Stimulated activated CD4-positive, alpha-beta T cell treated with anti-CD3 and anti-CD28 coated beads, Interleukin-4, amount 100 ng/mL, for 1 hour (primary cell): Measurements from ENCODE around the gene PCNX1.
"Not testable (repeated sequence)": the region's sequence is repeated elsewhere in the genome, so short reads cannot be mapped to it uniquely, and the experiment has no call there.

Experiments used
- DNase-seq: peaks from one replicate; pipeline ENCODE4 v3.0.0-alpha.2; 2020

Gene PCNX1

GRCh38 chr14:70917633-70918032 is 10.4 kb downstream of the PCNX1 start:
- DNase-seq: no peak

DNA sequence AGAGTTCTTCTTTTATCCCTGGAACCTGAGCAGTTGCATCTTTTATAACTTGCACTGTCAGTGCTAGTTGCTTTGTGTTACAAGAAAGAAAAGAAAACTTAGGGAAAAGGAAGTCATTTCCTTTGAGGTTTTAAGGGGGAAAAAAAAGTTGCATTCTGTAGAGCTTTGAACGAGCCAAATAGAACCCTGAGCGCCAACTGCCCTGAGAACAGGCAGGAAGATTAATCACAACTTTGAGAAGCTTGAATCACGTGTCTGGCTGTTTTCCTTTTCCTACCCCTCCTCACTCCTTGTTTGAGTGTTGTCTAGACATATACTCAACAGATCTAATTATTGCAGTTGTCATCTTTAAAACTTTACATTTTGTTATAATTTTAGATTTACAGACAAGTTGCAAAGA is 12.5 kb downstream of the PCNX1 start:
- DNase-seq: no peak

- no peak for DNase-seq
Measured at GRCh38 chr14:70920608-70921007, 13.3 kb downstream of the PCNX1 start.

- DNase-seq: no peak
Measured at GRCh38 chr14:70921669-70922068, 14.4 kb downstream of the PCNX1 start.

DNA sequence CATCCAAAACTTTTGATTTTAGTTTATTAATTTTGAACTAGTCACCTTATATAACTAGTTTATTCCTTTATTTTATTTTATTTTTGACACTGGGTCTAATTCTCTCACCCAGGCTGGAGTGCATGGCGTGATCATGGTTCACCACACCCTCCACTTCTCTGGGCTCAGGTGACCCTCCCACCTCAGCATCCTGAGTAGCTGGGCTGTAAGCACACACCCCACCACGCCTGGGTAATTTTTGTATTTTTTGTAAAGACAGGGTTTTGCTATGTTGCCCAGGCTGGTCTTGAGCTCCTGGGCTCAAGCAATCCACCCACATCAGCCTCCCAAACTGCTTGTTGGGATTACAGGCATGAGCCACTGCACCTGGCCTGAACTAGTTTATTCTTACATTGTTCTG is 17.3 kb downstream of the PCNX1 start:
- DNase-seq: no peak

GRCh38 chr14:70926235-70926830 is 19.1 kb downstream of the PCNX1 start:
- DNase-seq: no peak

DNA sequence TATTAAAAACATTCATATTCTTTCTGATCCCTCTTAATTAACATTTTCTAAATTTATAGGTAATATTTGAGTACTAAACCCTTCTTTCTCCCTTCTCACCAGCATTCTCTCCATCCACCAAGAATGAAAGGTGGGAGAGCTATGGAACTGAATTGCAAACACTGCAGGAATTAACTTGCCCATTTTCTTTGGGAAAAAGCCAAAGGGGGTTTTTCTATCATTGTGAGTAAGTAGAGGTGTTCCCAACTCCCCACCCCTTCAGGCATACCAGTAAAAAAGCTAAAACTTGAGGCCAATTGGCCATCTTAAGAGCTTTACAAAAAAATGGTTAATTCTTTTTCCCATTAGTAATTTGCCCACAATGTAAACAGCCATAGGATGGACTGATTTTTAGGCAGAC is 23.7 kb downstream of the PCNX1 start:
- no peak for DNase-seq

DNA sequence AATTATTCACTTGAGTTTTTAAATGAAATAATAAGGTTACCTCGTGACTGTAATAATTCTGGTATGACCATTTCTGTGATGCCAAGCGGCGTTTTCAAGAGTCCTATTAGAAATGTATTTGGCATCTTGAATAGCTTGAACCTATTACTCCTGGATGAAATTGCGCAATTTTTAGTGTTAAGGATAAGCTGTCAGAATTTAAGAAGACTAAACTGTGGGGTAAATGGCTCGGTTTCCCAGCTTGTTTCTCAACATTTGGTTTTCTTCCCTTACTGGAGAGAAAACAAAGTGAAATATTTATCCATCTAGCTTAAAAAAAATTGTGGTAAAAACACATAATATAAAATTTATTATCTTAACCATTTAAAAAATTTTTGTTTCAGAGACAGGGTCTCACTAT is 26.8 kb downstream of the PCNX1 start:
- DNase-seq: no peak

- DNase-seq: no peak
Measured at GRCh38 chr14:70934502-70935134, 27.4 kb downstream of the PCNX1 start.

GRCh38 chr14:70935135-70935534 is 27.9 kb downstream of the PCNX1 start:
- DNase-seq: no peak

- DNase-seq: not testable (repeated sequence)
Measured at GRCh38 chr14:70939693-70940092, 32.4 kb downstream of the PCNX1 start.

- DNase-seq: peak; percentile 44
Measured at GRCh38 chr14:70941637-70942341, 34.5 kb downstream of the PCNX1 start.

DNA sequence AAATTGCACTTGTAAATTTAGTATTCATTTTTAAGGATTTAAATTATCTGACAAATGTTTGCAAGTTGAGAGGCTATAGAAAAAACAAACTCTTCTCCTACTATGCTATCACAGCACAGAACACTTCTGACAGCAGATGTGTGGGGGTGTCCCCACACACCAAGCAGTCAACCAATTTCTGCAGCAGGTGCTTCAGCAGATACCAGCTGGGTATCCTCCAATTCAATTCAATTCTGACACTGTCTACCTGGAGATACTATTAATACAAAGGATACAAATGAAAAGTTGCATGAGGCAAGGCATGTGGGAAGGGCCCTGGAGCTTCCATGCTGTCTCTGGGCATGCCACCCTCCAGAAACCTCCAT is 35.1 kb downstream of the PCNX1 start:
- no peak for DNase-seq

DNA sequence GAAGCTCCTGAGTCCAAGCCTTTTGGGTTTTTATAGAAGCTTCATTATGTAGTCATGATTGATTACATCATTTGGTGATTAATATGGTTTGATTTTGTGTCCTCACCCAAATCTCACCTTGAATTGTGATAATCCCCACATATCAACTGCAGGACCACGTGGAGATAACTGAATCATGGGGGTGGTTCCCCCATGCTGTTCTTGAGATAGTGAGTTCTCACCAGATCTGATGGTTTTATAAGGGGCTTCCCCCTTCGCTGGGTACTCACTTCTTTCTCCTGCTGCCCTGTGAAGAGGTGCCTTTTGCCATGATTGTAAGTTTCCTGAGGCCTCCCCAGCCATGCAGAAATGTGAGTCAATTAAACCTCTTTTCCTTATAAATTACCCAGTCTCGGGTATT is 35.5 kb downstream of the PCNX1 start:
- not testable (repeated sequence) for DNase-seq

DNA sequence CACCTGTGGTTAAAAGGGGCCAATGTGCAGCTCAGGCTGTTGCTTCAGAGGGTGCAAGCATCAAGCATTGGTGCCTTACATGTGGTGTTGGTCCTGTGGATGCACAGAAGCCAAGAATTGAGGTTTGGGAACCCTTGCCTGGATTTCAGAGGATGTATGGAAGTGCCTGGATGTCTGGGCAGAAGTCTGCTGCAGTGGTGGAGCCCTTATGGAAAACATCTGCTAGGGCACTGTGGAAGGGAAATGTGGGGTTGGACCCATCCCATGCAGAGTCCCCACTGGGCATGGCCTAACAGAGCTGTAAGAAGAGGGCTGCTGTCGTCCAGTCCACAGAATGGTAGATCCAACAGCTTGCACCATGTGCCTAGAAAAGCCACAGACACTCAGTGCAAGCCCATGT is 36.6 kb downstream of the PCNX1 start:
- no peak for DNase-seq

- no peak for DNase-seq
Measured at GRCh38 chr14:70947739-70948138, 40.5 kb downstream of the PCNX1 start.

DNA sequence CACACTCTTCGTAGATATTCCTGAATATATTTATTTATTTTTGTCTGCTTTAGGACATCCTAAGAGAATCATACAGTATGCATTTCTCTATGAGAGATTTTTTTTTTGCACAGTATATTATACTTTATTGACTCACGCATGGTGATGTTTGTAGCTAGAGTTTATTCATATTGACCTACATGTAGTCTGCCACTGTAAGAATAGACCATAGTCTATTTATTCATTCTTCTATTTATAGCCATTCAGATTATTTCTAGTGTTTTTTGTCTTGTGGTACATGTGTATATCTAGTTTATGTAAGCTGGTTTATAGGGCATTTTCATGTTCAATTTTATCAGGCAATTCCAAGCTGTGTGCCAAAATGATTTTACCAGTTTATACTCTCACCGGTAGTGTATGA is 45.2 kb downstream of the PCNX1 start:
- DNase-seq: no peak

- no peak for DNase-seq
Measured at GRCh38 chr14:70954068-70954467, 46.8 kb downstream of the PCNX1 start.

DNA sequence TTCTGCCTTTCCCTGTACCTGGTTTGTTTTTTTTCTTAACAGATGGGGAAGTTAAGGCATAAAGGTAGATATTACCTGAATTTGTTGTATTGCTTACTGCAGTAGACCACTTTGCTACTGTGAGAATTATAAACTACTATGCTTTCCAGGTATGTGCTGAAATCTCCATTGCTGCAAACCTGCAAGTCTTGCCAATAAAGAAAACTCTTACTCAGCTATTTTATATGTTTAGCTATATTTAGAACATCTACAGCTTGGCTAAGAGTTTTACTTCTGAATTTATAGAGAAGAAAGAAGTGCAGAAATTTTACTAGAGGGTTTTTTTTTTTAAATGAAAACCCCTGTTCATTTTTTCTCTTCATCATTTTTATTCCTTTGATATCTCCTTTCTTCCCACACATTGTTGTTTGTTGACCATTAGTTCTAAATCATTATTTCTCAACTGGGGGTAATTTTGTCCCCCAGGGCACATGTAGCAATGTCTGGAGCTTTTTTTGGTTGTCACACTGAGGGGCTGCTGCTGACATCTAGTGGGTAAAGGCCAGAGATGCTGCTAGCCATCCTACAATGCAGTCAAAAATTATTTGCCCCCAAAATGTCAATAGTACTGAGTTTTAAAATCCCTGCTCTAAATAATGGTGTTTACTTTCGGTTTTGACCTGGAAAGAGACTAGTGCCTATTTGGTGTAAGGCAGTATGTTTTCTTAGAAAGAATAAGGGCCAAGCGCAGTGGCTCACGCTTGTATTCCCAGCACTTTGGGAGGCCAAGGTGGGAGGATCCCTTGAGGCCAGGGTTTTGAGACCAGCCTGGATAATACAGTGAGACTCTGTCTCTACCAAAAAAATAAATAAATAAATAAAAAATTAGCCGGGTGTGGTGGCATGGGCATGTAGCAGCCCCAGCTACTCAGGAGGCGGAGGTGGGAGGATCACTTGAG is 48.6 kb downstream of the PCNX1 start:
- DNase-seq: peak; percentile 33

GRCh38 chr14:70956511-70956910 is 49.3 kb downstream of the PCNX1 start:
- DNase-seq: no peak

- DNase-seq: no peak
Measured at GRCh38 chr14:70957710-70958109, 50.5 kb downstream of the PCNX1 start.

DNA sequence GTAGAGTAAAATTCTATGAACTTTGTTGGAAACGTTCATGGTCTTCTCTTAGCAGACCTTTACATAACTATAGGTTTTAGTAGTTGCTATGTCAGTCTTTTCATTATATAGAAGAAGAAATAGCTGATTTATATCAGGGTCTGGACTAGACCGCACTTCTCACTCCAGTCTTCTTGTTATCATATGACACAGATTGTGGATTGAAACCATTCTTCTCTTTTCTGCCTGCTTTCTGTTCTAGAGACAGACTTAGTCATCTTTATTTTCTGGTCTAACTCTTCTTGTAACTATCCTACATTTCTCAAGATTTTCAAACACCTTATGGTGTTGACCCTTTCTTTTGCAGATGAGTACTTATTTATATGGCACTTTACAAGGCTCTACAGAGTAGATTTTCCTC is 55.7 kb downstream of the PCNX1 start:
- no peak for DNase-seq

- no peak for DNase-seq
Measured at GRCh38 chr14:70964492-70964891, 57.2 kb downstream of the PCNX1 start.
